Gastrocnemius medialis (tissue), 4 donors: ENCODE data around the gene SYT5.
A peak's percentile ranks its signal among the peaks of the same experiment; 100 is the strongest.

Experiments
- CTCF ChIP-seq, 5 experiments: fragments of 450-650 bp in 3 of 5; fragments of 200-600 bp in 2 of 5; sonication (generic) in 2 of 5; IDR thresholded peaks in 4 of 5; conservative IDR thresholded peaks in 1 of 5; 1 replicate in 4 of 5; 2 replicates in 1 of 5; pipeline ENCODE4 v1.5.1; 2016 to 2019; ENCODE audit warnings: antibody characterized with exemption in 5 of 5, mild to moderate bottlenecking in 3 of 5, moderate library complexity in 3 of 5
- POLR2A ChIP-seq, 2 donors: fragments of 450-650 bp; IDR thresholded peaks; one replicate each; pipeline ENCODE4 v1.6.1; 2017; ENCODE audit warnings: antibody characterized with exemption in 2 of 2, mild to moderate bottlenecking in 2 of 2, moderate library complexity in 2 of 2

- TF ChIP-seq CTCF (IDR thresholded peaks at IDR 0.05 in 4 of 5, conservative IDR thresholded peaks at IDR 0.05 in 1 of 5) (peak in 1 of 5 experiments; percentile 14), POLR2A (IDR thresholded peaks at IDR 0.05) (no peak)
These were observed 13.4 kb downstream of the SYT5 start, which contains the start of gene DNAAF3 for GRCh38 chr19:55166530-55167268.
